ENCODE results near the gene NLRP10.
"Not testable (repeated sequence)": the region's sequence is repeated elsewhere in the genome, so short reads cannot be mapped to it uniquely, and the experiment has no call there.

NLRP10 gene, protein sequence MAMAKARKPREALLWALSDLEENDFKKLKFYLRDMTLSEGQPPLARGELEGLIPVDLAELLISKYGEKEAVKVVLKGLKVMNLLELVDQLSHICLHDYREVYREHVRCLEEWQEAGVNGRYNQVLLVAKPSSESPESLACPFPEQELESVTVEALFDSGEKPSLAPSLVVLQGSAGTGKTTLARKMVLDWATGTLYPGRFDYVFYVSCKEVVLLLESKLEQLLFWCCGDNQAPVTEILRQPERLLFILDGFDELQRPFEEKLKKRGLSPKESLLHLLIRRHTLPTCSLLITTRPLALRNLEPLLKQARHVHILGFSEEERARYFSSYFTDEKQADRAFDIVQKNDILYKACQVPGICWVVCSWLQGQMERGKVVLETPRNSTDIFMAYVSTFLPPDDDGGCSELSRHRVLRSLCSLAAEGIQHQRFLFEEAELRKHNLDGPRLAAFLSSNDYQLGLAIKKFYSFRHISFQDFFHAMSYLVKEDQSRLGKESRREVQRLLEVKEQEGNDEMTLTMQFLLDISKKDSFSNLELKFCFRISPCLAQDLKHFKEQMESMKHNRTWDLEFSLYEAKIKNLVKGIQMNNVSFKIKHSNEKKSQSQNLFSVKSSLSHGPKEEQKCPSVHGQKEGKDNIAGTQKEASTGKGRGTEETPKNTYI

DNA sequence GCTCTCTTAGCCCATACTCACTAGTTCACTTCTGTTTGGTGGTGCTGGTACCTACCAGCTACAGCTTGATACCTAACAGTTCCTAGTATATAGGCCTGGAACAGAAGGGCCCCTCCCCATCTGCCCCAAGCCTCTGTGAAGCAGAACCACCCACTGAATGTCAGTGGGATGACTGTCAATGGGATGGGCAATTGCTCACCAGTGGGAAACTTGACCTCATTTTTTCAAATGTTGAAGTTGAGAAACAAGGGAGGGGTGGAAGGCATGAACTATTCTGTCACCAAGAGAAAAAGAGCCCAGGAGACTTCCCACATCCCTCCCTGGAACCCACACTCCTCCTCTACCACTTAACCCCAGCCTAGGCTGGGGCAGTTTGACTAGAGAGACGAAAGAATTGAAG is at the start of gene NLRP10:
NLRP10 (minus strand) TSS at position 62 of the 400 bp plus-strand sequence. CDS start 1,952 bp downstream, outside the sequence.
- DNase-seq, result no peak

DNA sequence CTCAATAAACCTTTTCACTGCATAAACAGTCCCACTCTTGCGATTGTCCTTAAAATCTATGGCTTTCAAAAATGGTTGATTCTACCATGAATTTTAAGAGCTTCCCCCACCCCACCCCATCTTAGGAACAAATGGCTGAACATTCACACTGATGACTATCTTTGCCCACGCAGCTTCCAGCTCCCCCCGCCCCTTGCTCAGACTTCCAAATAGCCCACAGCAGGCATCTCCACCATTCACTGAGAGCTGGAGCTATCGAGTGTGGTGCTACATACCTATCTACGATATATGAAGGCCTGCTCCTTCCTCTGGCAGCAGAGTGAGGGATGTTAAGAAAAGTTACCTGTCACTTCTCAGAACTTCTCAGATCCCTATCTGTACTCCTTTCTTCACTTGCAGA is 48.6 kb upstream of the NLRP10 start:
- no peak for DNase-seq

DNA sequence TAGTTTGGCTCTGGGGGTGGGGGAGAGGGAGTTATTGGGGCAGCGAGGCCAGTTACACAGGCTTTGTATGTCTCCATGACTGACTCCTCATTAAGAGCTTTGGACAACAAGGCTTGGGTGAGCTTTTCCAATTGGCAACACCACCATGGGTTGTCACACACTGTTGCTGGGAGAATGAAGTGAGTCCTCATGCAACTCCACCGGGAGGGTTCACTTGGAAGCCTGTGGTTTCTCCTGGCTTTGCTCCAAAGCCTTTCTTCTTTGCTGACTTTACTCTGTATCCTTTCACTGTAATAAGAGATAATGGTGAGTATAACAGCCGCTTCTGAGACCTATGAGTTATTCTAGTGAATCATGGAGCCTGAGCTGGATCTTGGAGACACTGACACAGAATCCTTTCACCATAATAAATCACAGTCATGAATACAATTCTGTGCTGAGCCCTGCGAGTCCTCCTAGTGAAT is 46.8 kb upstream of the NLRP10 start:
- no peak for DNase-seq

DNA sequence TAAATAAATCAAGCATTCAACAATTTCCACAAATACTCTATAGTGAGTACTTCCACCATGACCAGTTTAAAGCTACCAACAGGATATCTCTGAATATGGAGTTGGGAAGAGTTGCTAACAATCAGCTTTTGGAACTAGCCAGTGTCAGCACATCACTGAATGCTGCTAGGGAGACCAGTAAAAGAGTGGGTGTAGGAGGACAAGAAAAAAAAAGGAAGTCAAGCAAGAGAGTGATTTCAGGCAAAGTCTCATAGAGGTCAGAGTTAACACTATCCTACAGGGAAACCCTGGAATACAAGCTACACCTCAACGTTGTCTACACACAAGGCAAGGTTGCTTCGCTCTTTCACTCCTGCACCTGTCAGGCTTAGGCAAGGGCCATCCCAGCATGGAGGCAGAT is 46.1 kb upstream of the NLRP10 start:
- no peak for DNase-seq

DNA sequence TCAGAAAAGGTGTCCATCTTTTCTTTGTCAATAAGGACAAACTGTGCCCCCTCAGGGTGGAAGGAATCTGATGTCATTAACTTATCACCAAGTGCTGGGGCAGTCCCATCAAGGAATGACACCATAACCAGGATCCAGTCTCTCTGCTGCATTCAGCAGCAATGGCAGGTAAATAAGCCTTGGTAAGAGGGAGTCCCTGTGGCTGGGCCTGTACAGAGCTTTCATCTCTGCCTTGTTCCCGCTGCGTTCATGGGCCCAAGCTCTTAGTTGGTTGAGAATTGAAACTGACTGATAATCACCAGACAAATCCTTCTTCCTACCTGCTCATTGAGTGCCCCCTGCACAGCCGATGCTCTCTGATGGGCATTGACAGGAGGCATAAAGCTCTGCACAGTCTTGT is 44.6 kb upstream of the NLRP10 start:
- DNase-seq, result no peak

DNA sequence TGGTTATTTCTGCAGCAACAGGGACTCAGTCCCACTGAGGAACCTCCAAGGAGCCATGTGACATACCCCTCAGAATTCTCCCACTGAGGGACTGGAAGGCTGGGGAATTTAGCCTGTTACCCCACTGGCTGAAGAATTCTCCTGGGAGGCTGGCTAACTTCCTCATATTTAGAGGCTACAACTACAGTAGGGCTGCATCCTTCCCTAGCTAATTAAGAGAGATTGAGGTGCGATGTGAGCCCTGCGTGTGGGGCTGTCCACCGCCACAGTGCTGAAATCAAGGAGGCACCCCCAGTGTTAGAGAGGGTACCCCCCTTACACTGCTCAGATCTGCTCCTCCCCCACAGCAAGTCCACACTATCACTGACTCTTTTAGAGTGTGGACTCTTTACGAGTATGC is 43.0 kb upstream of the NLRP10 start:
- DNase-seq, result no peak

DNA sequence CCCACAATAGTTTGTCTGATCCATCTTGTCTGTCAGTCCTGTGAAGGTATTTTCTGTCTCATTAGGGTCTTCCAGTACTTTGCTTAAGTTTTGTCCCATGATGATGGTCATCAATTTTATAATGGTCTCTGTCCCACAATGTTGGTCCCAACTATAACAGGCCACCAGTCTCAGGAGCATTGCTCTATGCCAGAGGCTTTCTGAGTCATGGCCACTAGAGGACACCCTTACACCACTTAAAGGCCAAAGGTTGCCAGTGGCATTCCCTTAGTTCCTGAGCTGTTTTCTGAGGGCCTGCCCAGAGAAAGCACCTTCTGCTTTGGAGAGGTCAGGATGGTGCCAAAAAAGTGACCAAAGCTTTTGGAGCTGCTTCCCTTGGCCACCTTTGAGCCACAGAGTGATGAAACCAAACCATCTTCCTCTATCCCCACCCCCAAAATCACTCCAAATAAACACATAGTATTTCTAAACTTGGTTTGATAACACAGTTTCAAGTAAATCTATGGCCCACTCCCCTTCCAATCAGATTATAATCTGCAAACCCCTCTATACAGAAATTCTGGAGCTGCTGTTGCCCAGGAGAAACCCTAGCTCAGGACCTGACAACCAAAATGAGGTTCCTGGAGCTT is 41.2 kb upstream of the NLRP10 start:
- DNase-seq, result peak; percentile 29

DNA sequence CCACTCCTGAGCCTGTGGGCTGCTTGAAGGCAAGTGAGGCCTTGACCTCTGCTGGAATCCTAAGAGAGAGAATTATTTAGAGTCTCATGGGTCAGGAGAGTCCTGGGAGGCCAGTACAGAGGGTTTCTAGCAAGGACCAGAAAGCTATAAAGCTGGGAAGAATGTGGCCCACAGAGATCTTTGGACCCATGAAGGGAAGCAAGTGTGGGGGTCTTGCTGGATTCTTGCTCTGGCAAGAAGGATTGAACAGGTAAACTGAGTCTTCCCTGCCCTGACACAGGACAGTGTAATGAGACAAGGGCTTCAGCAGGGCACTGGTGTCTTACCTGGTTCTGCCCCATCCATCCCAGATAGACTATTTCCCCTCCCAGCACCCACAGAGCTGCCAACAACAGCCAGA is 40.3 kb upstream of the NLRP10 start:
- DNase-seq, result no peak

DNA sequence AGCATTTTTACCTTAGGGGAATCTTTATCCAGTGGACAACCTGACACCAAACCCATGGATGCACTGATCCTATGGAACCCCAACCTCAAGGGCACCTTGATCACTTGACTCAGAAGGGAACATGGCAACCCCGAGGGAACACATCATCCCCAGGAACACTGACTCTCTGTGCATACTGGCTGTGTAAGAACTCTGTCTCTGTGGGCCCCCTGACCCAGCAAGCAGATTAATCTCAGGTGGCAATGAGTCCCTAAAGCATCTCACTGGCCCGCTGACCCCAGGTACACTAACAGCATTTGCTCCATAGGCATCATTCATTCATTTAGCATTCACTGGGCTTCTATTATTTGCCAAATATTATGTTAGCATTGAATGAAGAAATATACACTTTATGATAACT is 38.8 kb upstream of the NLRP10 start:
- DNase-seq, result no peak

DNA sequence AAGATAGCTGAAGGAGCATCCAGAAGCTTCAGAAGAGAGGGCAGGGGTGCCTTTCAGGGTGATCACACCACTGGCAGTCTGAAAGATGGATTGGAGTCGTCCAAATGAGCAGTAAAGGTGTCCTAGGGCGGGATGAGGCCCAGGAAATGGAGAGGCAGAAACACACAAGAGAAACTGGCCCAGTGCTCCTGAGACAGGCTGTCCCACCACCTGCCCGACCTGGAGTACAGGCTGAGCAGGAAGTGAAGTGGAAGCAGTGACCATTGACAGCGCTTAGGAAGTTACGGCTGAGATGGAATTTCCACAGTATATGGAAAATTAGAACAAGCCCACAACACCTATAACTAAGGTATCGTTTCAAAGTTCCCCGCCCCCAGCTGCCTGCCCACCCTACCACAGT is 37.9 kb upstream of the NLRP10 start:
- no peak for DNase-seq

DNA sequence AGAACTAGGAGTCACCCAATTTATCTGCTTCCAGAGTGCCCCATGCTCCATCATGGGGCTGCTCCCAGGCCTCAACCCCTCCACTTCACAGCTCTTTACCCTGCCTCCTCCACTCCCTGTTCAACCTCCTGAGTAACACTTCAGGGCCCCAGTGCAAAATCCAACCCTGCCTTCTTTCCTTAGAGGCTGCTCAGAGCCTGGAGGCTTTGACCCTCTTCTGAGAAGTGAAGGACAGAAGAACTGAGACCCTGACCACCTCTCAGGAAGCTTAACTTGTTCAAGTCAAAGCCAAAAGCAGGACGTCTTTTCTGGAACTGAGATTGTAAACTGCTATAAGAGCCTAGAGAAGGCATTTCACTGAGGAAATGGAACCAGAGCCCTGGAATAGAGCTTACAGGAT is 37.4 kb upstream of the NLRP10 start:
- no peak for DNase-seq

DNA sequence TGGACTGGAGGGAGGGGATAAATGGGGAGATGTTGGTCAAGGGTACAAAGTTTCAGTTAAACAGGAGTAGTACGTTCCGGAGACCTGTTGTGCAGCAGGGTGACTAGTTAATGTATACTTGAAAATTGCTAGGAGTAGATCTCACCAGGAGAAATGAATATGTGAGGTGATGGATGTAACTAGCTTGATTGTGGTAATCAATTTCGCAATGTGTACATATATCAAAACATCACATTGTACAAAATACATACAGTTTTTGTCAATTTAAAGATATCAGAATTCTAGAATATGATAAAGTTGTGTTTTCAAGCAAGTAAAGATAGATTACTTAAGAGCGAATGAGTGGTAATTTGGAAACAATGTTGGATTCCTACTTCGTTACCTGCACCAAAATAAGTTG is 35.1 kb upstream of the NLRP10 start:
- DNase-seq, result no peak

DNA sequence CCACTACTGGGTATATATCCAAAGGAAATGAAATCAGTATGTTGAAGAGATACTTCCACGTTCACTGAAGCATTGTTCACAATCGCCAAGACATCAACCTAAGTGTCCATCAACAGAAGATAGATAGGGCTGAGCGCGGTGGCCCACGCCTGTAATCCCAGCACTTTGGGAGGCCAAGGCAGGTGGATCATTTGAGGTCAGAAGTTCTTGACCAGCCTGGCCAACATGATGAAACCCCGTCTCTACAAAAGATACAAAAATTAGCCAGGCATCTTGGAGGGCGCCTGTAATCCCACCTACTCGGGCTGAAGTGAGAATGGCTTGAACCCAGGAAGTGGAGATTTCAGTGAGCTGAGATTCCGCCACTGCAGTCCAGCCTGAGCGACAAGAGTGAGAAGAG is 34.5 kb upstream of the NLRP10 start:
- no peak for DNase-seq

DNA sequence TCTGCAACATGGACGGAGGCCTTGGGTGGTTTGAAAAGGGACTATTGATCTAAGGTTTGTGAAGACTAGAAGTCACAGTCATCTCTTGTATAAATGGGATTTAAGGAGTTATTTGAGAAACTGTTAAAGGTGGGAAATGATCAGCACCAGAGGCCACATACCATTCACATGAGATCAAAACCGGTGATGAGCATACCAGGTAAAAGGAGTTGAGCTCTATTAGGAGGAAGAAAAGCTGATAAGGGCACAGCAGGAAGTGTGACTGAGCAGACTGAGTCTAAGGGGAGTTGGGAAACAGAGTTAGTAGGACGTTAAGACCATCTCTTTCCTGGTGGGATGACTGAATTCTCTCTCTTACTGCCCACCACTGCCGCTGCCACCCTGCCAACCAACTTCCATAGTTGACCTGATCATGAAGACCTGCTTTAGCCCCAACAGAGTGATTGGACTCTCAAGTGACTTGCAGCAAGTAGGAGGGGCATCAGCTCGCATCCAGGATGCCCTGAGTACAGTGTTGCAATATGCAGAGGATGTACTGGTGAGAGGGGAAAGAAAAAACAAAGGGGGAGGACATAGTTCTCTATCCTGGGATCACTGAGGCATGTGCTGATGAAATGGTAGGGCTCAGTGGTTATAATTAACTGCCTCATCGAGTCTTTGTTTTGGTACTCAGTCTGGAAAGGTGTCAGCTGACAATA is 29.5 kb upstream of the NLRP10 start:
- no peak for DNase-seq

DNA sequence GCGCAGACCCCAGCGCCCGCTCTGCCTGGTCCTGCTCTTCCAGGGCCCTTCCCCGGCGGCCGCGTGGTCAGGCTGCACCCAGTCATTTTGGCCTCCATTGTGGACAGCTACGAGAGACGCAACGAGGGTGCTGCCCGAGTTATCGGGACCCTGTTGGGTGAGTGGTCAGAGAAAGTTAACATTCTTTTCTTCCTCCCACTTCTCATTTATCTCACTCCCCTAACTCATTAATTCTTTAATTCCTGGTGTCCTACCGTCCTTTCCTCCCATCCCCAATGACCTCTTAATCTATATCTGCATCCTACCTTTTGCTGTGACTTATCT is 22.3 kb upstream of the NLRP10 start:
- DNase-seq, result not testable (repeated sequence)

DNA sequence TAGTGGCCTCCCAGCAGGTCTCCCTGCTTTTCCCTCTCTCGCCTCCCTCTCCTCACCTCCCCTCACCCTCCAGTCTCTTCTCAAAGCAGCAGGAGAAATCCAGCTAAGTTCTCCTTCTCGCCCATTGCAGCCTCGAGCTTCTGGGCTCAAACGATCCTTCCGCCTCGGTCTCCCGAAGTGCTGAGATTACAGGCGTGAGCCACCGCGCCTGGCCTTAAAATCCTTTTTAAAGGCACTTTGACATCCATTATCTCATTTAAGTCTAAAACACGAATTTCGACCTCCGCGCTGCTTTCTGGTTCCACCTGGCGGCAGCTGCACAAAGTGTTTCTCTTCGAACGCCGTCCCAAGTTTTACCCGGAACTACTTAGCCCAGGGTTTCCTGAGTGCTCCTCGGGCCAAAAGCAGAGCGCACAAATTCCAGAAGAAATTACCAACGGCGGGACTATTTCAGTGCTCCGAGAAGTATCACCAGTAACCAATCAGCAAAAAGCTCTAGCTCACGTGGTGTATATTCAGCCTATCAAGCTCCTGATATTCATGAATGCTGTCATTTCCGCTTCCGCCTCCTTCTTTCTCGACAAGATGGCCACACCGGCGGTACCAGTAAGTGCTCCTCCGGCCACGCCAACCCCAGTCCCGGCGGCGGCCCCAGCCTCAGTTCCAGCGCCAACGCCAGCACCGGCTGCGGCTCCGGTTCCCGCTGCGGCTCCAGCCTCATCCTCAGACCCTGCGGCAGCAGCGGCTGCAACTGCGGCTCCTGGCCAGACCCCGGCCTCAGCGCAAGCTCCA is 21.7 kb upstream of the NLRP10 start, which contains the start of gene EIF3F:
EIF3F (plus strand) TSS at position 570 of the 792 bp plus-strand sequence; CDS start at position 586, 16 bp downstream.
- peak; percentile 87 for DNase-seq

DNA sequence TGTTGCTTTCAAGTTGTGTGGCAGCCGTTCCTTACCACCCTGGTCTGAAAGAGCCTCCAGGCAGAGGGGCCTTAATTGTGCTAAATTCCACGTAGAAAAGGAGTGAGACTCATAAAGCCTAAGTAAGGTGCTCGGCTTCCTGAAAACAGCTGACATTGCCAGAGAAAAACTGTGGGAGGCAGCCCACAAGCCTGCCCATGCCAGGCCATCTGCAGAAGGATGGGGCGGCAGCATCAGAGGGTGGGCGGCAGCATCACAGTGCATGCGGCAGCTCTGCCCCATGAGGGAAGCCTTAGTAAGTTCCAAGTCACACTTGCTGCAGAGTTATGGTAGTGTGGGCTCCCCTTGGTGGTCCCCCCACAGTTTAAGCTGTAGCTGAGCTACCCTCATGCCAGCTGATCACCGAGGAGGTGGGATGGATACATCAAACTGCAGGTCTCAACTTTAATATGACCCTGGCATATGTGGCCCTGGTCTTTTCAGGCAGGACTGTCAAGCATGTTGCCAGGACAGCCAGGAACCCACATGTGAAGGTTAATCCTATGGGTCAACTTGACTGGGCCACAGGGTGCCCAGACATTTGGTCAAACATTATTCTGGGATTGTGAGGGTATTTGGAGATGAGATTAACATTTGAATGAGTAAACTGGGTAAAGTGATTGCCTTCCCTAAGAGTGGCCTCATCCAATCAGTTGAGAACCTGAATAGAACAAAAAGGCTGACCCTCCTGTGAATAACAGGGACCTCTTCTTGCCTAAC is 18.8 kb upstream of the NLRP10 start:
- DNase-seq, result no peak

DNA sequence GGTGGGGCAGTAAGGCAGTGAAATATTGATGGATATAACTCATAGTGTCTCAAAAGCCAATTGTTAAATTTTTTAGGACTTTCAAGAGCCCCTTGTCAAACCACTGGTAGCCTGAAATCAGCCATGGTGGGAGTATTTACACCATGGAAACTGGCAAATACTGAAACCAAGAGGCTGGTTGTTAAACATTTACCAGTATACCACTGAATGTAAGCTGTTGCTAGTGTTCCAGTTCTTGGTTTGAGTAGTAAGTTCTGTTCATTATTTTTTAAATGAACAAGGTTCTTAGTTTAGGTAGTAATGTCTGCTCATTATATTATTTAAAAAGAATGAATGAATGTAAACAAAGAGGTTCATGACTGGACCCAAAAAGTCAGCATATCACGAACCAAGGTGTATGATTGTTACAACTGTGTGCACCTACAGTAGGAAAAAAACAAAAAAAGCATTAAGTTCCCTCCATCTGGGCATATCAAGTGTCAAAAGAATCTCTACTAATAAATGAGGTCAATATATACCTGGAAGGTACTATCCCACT is 17.4 kb upstream of the NLRP10 start:
- DNase-seq, result no peak

DNA sequence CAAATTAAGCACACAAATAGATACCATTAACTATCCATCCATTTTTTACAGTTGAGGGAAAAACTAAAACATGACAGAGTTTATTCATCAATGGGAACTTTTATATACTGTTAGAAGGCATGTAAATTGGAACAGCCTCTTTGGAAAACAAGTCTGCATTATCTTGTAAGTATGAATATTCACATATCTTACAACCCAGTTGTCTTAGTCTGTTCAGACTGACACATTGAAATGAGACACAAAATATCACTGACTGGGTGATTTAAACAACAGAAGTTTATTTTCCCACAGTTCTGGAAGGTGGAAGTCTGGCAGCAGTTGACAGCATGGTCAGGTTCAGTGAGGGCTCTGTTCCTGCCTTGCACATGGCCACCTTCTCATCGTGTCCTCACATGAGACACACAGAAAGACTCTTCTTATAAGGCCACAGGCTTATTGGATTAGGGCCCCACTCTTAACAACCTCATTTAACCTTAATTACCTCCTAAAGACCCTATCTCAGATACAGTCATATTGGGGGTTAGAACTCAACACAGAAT is 16.4 kb upstream of the NLRP10 start:
- no peak for DNase-seq

DNA sequence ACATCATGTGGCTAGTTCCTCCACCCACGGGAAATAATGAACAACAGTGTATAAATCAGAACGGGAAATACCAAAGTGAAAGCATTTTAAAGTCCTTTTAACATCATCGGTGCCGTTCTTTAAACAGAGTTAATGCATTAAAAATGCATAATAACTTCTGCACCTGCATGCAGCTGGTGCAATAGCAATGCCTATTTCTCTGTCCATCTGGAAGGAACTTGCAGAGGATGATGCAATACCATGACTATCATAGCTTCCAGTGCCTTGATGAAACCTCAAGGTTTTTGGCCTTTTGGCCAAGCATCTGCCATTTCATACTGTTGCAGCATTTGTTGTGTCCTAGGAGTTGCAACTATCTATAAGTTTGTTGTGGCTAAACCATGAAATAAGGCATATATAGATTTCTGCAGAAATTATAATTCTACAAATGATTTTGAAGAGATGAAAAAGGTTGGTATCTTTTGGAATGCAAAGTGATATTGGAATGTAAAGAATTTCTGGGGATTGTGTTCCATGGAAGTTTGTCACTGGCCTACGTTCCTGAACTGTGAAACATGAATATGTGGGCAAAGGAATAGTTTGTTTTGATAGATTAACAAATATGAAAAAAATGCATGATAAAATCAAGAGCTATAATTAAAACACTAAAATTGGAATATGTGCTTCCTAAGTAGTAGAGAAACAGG is 12.1 kb upstream of the NLRP10 start:
- DNase-seq, result no peak

DNA sequence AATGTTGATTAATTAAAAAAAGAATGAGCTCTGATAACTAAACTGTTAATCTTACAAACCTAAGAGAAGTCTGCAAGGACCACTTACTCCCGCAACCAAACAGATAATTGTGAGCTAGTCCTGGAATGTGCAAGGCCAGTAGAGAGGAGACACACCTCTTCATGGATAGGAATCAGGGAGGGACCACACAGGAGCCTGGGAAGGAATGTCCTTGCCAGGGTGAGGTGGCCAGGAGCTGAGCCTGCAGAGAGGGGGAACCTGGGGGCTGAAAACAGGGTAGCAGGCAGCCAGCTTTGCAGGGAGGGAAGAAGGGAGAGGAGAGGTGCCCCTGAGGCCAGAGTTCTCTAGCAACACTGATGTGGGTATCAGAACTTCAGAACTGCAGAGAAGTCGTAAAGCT is 9.4 kb upstream of the NLRP10 start:
- no peak for DNase-seq

All from activated T-cell treated with anti-CD3 and anti-CD28 coated beads for 4 hours (primary cell).